ENCODE data around the gene APOA5. TPM values are rescaled to one million over a fixed set of nuclear protein-coding genes. Genes with fewer than 3 reads are reported as not detected.

APOA5 gene
- total and polyA plus RNA-seq, 2 of the 8 experiments (the other 6 are each of a cell fraction or from before 2014, with no cell fraction given), result 0.08 to 0.15 TPM

- TF ChIP-seq KDM1A (IDR thresholded peaks at IDR 0.05; ENCODE audit: borderline replicate concordance, low read length), result no peak
- no peak for TF ChIP-seq MAX (IDR thresholded peaks at IDR 0.05)
- TF ChIP-seq CTBP2 (IDR thresholded peaks at IDR 0.05; ENCODE audit: borderline replicate concordance, insufficient read depth, insufficient read length, low read length), result no peak
- no peak for TF ChIP-seq POLR2A (IDR thresholded peaks at IDR 0.05; ENCODE audit: control extremely low read depth in 1 of 2, low read depth in 2 of 2, low read length in 2 of 2)
These were observed 20.4 kb upstream of the APOA5 start (continued) for GRCh38 chr11:116812109-116812508.

Measured in H1 (cell line).